Measurements from ENCODE around the gene ARL14.
"Not testable (repeated sequence)": the region's sequence is repeated elsewhere in the genome, so short reads cannot be mapped to it uniquely, and the experiment has no call there.

ARL14 gene

GRCh38 chr3:160678292-160678842 is 1.4 kb downstream of the ARL14 start:
- no peak for DNase-seq

- DNase-seq, result no peak
Observed at GRCh38 chr3:160684368-160684740, 7.4 kb downstream of the ARL14 start.

GRCh38 chr3:160685144-160685766 is 8.3 kb downstream of the ARL14 start:
- DNase-seq, result no peak

GRCh38 chr3:160686955-160687535 is 10.1 kb downstream of the ARL14 start:
- peak; percentile 13 for DNase-seq

- DNase-seq, result no peak
Observed at GRCh38 chr3:160691151-160691550, 14.2 kb downstream of the ARL14 start.

GRCh38 chr3:160691962-160692361 is 15.0 kb downstream of the ARL14 start:
- no peak for DNase-seq

- no peak for DNase-seq
Observed at GRCh38 chr3:160693191-160693590, 16.2 kb downstream of the ARL14 start.

- DNase-seq, result no peak
Observed at GRCh38 chr3:160694345-160694744, 17.4 kb downstream of the ARL14 start.

- DNase-seq, result no peak
Observed at GRCh38 chr3:160695003-160695402, 18.0 kb downstream of the ARL14 start.

GRCh38 chr3:160695915-160696327 is 19.0 kb downstream of the ARL14 start:
- no peak for DNase-seq

- no peak for DNase-seq
Observed at GRCh38 chr3:160697637-160698380, 20.8 kb downstream of the ARL14 start.

- DNase-seq, result no peak
Observed at GRCh38 chr3:160698599-160699195, 21.7 kb downstream of the ARL14 start.

GRCh38 chr3:160701490-160701889 is 24.5 kb downstream of the ARL14 start:
- DNase-seq, result no peak

- DNase-seq, result no peak
Observed at GRCh38 chr3:160702290-160702689, 25.3 kb downstream of the ARL14 start.

GRCh38 chr3:160703974-160704373 is 27.0 kb downstream of the ARL14 start:
- no peak for DNase-seq

GRCh38 chr3:160707187-160707794 is 30.3 kb downstream of the ARL14 start:
- peak; percentile 34 for DNase-seq

GRCh38 chr3:160709477-160710182 is 32.7 kb downstream of the ARL14 start:
- DNase-seq, result no peak

- not testable (repeated sequence) for DNase-seq
Observed at GRCh38 chr3:160713144-160713543, 36.2 kb downstream of the ARL14 start.

GRCh38 chr3:160719710-160720109 is 42.8 kb downstream of the ARL14 start:
- DNase-seq, result no peak

GRCh38 chr3:160720123-160720746 is 43.3 kb downstream of the ARL14 start:
- no peak for DNase-seq

GRCh38 chr3:160722331-160722730 is 45.4 kb downstream of the ARL14 start:
- no peak for DNase-seq

- no peak for DNase-seq
Observed at GRCh38 chr3:160725338-160725737, 48.4 kb downstream of the ARL14 start.

Data from activated CD4-positive, alpha-beta T cell treated with anti-CD3 and anti-CD28 coated beads, Interleukin-2, amount 50 U/mL, for 16 hours (primary cell).